Measurements from ENCODE around the gene ANXA6.

Gene ANXA6

DNA sequence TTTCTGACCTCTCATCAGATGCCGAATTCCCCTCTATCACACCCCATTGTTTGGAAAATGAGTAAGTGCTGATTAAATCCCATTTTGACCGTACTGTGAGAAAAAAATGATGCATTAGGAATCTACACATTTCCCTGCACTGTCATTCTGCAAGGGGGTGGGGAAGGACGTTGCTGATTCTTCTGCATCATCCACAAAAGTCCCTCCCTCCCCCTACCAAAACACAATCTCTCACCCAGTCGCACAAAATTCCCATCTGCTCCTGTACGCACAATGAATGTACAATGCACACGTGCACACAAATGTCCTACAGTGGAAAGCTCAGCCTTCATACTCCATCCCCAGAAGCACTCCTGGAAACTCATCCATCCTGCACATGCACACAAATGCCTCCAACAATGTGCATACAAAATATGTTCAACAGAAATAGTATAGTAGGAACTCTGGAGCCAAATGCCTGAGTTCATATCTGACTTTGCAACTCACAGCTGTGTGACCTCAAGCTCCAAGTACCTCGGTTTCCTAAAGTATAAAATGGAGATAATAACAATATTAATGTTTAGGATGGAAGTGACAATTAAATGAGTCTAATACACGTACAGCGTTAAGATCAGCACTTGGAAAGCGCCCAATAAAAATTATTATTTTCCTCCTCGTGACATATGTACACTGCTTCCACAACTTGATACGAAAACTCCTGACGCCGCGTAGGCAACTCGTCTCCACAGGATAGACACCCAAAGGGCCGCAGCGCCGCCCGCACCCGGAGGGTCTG is 77.6 kb downstream of the ANXA6 start:
- no peak for DNase-seq

DNA sequence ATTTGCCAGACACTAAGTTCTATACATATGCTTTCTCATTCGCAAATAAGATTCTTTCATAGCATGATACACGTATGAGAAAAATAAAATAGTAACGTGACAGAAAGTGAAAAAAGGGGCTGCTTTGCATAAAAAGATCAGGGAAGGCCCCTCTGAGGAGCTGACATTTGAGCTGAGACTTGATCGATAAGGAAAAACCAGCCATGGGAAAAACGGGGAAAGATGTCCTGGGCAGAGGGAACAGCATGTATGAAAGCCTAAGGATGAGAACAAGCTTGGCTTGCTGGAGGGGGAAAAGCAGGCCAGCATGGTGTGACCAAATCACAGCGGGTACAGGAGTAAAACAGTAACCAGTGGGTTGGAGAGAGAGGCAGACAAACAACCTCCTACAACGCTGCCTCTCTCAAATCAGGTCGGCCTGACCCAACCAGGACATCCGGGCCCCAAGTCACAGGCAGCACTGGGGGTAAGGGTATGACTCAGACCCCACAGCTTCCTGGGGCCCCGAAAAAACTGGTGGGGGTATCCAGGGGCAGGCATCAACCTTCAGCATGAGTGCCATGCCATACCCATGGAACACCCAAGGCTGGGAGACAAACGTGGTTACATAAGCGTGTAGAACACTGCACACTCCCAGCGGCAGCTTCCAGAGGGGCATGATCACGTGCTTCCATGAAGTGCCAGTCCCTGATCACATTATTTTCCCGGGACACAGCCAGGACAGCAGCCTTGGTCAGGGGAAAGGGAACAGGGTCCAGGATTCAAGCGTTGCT is 78.9 kb downstream of the ANXA6 start:
- DNase-seq, result peak; percentile 61 to 64

DNA sequence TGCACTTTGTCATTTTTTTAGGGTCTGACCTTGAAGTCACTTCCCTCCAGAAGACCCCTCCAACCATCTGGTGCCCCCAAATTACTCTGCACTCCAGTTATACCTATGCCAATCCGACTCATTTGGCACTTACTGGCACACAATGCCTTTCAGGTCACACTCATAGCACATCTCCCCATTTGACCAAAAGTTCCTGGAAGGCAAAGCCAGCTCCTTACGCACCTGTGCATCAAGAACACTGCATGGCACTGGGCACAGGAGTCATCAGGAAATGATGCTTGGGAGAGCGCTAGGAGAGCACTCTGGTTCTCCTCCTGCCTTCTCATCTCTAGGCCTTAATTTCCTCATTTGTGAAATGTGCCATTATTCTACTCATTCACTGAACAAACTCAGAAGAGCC is 79.6 kb downstream of the ANXA6 start:
- DNase-seq, result no peak

GRCh38 chr5:151077419-151077818 is 80.2 kb downstream of the ANXA6 start:
- DNase-seq, result no peak

- DNase-seq, result no peak
Measured at GRCh38 chr5:151076616-151077015, 81.0 kb downstream of the ANXA6 start.

DNA sequence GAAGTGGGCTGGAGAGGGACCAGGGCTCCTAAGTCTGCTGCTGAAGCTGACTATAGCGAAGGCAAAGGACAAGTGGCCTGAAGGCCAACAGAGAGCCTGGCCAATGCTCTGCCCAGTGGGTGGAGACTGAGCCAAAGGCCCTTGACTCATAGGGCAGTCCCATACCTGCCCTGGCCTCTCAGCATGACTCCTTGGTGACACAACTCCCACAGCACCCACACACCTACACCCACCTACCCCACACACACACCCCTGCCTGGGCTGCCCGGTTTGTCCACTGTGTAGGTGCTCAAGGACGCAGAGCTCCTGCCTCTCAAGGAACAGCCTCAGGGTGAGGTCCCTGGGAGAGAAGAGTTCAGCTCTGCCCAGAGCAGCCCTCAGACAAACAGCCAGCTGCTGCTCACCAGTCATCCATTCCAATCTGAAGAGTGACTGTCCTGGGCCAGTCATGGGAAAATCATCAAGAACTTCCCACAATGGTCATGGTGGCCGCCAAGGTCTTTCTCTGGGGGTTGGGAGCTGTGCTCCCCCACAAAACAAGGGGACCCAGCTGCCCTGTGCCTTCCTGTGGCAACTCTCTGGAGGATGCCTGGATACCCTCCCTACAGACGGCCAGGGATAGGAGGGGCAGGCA is 81.8 kb downstream of the ANXA6 start:
- no peak for DNase-seq

- no peak for DNase-seq
Measured at GRCh38 chr5:151074557-151074956, 83.0 kb downstream of the ANXA6 start.

GRCh38 chr5:151073280-151073679 is 84.3 kb downstream of the ANXA6 start:
- DNase-seq, result no peak

GRCh38 chr5:151072630-151073025 is 85.0 kb downstream of the ANXA6 start:
- DNase-seq, result no peak

DNA sequence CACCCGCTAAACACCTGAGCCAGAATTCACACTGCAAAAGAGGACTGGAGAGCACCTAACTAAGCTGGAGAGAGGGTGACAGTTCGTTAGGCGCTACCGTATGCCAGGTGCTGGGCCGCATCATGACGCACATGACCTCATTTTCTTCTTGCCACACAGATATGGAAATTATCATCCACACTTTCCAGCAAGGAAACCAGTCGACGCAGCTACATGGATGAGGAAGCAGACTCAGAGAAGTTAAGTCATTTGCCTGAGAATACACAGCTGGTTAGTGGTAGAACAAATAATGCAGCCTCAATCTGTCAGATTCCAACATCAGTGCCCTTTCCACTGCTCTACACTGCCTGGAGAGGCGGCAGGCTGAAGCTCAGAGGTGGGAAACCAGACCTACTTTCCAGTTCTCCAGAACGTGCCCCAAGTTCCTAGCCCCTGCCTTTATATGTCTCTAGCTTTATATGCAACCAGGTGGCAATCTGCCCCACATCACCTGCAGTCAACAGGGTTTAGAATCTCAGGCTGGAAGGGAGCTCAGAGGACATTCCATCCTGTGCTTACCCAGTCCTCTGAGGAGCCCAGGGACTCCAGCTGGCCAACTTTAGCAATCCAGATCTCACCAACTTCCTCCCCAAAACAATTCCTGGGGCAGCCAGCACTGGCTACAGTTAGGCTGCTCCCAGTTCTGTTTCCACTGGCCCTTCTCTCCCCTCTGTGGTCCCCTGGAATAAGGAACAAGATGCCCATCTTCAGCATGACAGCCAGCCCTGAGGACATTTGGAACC is 85.5 kb downstream of the ANXA6 start:
- no peak for DNase-seq

DNA sequence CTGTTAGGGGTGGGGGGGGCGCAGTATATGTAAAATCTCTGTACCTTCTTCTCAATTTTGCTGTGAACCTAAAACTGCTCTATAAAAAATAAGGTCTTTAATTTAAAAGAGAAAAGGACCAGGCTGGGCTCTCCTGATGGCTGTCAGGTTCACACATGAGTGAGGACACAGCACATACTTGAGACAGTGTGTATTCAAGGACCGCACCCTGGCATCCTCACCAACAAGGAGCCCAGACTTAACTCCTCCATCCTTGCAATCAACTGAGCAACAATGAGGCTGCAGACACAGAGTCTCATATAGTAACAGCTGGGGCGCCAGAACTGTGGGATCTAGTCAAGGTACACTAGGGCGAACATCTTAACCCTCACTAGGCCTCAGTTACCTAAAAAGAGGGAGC is 86.6 kb downstream of the ANXA6 start:
- no peak for DNase-seq

DNA sequence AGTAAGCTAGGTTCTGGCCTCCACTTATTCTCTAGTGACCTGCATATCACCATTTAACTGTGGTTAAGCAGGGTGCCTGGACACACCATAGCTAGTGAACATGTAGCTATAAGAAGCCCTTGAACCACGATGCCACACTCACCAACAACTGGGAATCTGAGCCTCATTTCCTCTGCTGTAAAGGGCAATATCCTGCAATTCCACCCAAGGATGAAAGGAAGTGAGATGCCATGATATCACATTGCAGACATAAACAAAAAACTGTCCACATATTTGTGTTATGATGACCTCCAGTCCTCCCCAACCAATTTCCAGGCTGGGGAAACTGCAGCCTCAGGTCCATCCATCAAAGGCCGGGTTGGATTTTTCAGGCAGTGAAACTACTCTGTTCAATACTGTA is 87.1 kb downstream of the ANXA6 start:
- DNase-seq, result no peak

DNA sequence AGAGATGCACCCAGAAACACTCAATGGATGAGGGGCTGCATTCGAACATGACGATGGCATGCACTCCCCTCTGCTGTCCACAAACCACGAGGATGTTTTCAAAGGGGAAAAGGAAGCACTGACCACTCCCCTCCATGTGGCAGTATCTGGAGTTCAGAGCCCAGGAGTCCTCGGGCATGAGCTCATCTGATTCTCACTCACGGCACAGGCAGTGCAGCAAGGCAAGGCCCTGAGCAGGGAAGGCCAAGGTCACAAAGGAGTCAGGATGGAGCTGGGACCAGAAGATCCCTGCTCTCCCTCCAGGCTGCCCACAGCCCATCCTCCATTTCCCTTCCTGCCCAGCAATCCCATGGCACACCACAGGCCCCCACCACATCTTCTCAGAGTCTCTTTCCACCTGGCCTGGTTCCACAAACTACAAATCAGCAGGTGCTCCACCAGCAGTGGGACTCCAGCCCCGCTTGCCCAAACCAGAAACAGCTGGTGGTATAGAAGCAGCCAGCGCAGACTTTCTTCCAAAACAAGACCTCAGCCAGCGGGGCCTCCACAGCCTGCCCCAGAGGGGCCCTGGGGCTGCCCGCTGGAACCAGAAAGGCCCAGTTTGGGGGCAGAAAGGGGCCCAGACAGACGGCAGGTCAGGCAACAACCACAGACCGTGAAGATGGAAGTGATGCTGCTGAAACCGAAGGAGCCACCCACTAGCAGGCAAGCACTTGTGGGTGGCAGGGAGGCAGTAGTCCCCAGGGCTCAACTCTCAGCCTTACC is 89.0 kb downstream of the ANXA6 start:
- no peak for DNase-seq

DNA sequence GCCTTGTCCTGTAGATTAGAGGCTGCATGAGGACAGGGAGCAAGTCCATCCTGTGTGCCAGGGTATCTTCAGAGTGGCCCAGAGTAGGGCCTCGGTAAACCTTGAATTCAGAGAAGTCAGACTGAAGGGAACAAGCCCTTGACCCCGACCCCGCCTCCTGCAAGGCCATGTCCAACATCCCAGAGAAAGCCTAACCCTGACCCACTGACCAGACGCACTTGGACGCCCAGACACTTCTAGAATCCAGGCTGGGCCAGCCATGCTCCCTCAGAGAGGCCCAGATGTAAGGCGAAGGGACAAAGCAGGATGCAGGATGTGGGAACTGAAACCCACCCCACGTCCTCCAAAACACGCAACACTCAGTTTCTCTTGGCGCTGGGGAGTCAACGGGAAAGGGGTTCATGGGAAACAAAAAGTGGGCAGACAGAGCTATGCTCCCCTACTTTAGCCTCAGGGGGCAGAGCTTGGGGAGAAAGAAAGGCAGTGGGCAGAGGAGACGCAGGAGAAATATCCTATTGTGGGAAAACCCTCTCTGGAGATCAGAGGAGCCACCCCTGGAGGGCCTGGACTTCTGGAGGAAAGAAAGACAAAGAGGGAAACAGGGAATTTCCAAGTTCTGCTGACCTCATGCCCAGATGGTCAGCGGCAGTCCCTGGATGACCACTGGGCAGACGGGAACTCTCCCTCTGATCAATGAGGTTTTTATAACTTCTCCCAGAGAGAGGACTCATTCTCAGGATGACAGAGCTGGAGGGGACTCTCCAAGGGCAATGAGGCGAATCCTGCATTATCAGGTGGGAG is 89.7 kb downstream of the ANXA6 start:
- no peak for DNase-seq

DNA sequence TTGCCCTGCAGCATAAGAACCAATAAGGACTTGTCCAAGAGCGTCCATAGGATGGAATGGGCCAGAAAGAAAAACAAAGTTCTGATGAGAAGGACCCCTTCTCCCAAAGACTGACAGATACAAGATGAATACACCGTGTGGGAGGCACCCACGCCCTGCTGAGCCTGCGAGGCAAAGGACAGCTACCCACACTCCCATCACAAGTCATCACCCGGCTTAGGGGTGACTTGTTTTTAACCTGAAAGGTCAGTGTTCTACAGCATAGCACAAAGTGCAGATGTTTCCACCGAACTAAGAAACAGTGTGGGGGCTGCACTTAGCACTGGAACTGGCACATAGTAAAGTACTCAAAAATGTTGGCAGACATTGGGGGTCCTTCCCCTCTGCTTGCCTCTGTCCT is 90.7 kb downstream of the ANXA6 start:
- DNase-seq, result no peak

GRCh38 chr5:151065609-151066008 is 92.0 kb downstream of the ANXA6 start:
- DNase-seq, result no peak

DNA sequence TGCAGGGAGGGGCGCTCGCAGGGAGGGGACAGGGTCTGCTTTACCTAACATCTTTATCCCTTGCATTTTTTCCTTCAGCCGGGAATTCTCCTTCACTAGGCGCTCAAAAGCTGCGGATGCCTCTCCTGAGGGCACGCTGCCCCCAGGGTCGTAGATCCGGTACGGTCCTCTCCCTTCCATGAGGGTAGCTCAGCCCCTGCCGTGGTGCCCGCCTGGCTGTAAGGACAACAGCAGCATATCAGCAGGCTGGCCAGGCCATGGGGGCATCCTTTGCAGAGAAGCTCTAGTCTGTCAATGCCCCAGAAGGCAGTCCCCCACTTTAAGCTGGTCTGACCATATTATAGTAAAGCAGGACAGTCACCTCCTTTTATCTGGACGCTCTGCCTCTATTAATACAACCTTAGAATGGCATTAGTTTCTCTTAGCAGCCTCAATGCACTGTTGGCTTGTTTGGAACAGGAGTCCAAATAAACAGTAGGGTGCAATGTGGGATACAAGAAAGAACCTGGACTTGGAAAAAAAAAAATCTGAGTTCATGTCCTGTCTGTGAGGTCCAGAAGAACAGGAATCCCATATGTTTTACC is 92.6 kb downstream of the ANXA6 start:
- no peak for DNase-seq

GRCh38 chr5:151063142-151063989 is 94.2 kb downstream of the ANXA6 start:
- no peak for DNase-seq

DNA sequence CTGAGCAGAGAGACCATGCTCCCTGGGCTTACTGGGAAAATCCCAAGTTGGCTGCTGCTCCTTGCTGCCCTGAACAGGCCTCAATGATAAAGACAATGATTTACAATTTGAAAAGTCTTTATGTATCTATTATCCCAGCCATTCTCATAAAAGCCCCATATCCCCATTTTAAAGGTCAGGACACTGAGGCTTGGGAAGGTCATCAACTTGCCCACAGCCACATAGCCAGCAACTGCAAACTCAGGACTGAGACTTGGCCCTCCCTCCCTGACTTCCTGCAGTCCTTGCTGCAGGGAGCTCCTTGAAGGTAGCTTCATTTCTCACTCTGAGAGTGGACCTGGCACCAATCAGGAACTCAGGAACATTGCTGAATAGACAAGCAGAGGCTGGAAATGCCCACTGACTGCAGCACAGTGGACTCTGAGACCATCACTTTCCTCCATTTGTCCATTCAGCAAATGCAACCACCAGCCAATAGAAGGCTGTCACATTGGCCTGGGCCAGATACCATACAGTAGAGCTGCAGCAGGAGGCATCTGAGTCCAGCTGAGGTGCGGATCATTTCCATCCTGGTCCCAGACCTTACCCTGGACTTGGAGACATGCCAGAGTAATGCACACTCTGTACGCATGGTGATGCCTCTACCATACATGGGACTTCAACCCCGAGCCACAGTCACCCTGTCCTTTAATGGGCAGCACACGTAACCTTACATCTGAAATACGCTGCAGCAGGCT is 95.0 kb downstream of the ANXA6 start:
- no peak for DNase-seq

Data from activated CD4-positive, alpha-beta T cell treated with anti-CD3 and anti-CD28 coated beads for 4 hours (primary cell).